ENCODE results near the gene RIPOR1. TPM values are rescaled to one million over a fixed set of nuclear protein-coding genes. Genes with fewer than 3 reads are reported as not detected.

The RIPOR1 gene
- total RNA-seq, 1 experiment from 2014 or later = 14.8 TPM

- ChIA-PET POLR2A (ENCODE audit: unreplicated experiment) (no interaction called here), CTCF (no interaction called here)
- intact Hi-C loops (cut with micrococcal nuclease) = no loop called here
- Histone ChIP-seq H3K27me3 (ENCODE audit: low read length) (no peaks in the 10 kb centered on the region), H3K4me2 (ENCODE audit: low read length) (no peak overlapping the region), H3F3A (ENCODE audit: low read length, unreplicated experiment) (no peaks in the 10 kb centered on the region), H3K9me2 (replicated peaks; ENCODE audit: low read length) (no peaks in the 10 kb centered on the region), H3K36me3 (ENCODE audit: low read depth, low read length) (peaks cover 10% of the 10 kb centered on the region), H2AFZ (ENCODE audit: low read length) (no peak overlapping the region), H3K4me1 (ENCODE audit: insufficient read depth, low read length) (peaks cover 9% of the 10 kb centered on the region; the same call in 1 of the 2 replicates), H3K9ac (ENCODE audit: low read length) (no peak overlapping the region), H3K9me3 (ENCODE audit: low read length) (no peaks in the 10 kb centered on the region), H3K27ac (ENCODE audit: low read length) (no peak overlapping the region), H4K20me1 (ENCODE audit: low read length) (no peaks in the 10 kb centered on the region), H3K4me3 (ENCODE audit: low read length) (no peak overlapping the region), H3K79me2 (ENCODE audit: low read length) (no peaks in the 10 kb centered on the region)
- DNase-seq = no peak
- no peak for TF ChIP-seq EZH2phosphoT487 (IDR thresholded peaks at IDR 0.05; ENCODE audit: borderline replicate concordance, low read length)
- TF ChIP-seq, protein P1, sequence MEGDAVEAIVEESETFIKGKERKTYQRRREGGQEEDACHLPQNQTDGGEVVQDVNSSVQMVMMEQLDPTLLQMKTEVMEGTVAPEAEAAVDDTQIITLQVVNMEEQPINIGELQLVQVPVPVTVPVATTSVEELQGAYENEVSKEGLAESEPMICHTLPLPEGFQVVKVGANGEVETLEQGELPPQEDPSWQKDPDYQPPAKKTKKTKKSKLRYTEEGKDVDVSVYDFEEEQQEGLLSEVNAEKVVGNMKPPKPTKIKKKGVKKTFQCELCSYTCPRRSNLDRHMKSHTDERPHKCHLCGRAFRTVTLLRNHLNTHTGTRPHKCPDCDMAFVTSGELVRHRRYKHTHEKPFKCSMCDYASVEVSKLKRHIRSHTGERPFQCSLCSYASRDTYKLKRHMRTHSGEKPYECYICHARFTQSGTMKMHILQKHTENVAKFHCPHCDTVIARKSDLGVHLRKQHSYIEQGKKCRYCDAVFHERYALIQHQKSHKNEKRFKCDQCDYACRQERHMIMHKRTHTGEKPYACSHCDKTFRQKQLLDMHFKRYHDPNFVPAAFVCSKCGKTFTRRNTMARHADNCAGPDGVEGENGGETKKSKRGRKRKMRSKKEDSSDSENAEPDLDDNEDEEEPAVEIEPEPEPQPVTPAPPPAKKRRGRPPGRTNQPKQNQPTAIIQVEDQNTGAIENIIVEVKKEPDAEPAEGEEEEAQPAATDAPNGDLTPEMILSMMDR (conservative IDR thresholded peaks at IDR 0.05; ENCODE audit: low read depth, low read length) = no peak
- no peak for TF ChIP-seq EZH2 (IDR thresholded peaks at IDR 0.05; ENCODE audit: low read length, unreplicated experiment)
- no TSS peak for BruUV-seq (replicated peaks)
- no peak for ATAC-seq
Observed at GRCh38 chr16:67545665-67546024, 17.0 kb downstream of the RIPOR1 start.

DNA sequence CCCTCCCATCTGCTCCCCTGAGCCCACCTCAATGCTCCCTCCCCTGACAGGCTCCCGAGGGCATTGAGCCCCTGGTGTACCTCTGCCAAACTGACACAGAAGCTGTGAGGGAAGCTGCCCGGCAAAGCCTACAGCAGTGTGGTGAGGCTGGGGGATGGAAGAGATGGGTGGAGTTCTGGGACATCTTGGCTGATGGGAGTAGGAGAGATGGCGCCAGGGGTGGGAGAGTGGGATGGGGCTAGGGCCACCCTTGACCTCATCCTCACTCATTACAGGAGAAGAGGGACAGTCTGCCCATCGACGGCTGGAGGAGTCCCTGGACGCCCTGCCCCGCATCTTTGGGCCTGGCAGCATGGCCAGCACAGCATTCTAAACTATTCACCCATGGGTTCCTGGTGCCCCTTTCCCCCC, 17.5 kb downstream of the RIPOR1 start:
- no peak overlapping the region for H3K9ac ChIP-seq (ENCODE audit: low read length)
- ATAC-seq = no peak
- peaks cover 9% of the 10 kb centered on the region; the same call in 1 of the 2 replicates for H3K4me1 ChIP-seq (ENCODE audit: insufficient read depth, low read length)
- H3K4me2 ChIP-seq (ENCODE audit: low read length) = no peak overlapping the region
- intact Hi-C loops (cut with micrococcal nuclease) = no loop called here
- H3K79me2 ChIP-seq (ENCODE audit: low read length) = no peaks in the 10 kb centered on the region
- no peaks in the 10 kb centered on the region for H3K9me2 ChIP-seq (replicated peaks; ENCODE audit: low read length)
- no peaks in the 10 kb centered on the region for H3K9me3 ChIP-seq (ENCODE audit: low read length)
- no peaks in the 10 kb centered on the region for H3K27me3 ChIP-seq (ENCODE audit: low read length)
- TSS peak; percentile 47 for BruUV-seq (replicated peaks)
- no peaks in the 10 kb centered on the region for H4K20me1 ChIP-seq (ENCODE audit: low read length)
- POLR2A ChIA-PET (ENCODE audit: unreplicated experiment) = no interaction called here
- TF ChIP-seq, protein P1 (conservative IDR thresholded peaks at IDR 0.05; ENCODE audit: low read depth, low read length) = no peak
- no peak for TF ChIP-seq EZH2phosphoT487 (IDR thresholded peaks at IDR 0.05; ENCODE audit: borderline replicate concordance, low read length)
- TF ChIP-seq EZH2 (IDR thresholded peaks at IDR 0.05; ENCODE audit: low read length, unreplicated experiment) = no peak
- H3K36me3 ChIP-seq (ENCODE audit: low read depth, low read length) = peaks cover 7% of the 10 kb centered on the region
- CTCF ChIA-PET = no interaction called here
- no peak overlapping the region for H3K27ac ChIP-seq (ENCODE audit: low read length)
- no peaks in the 10 kb centered on the region for H3F3A ChIP-seq (ENCODE audit: low read length, unreplicated experiment)
- no peak overlapping the region for H2AFZ ChIP-seq (ENCODE audit: low read length)
- H3K4me3 ChIP-seq (ENCODE audit: low read length) = no peak overlapping the region
- DNase-seq = no peak

DNA sequence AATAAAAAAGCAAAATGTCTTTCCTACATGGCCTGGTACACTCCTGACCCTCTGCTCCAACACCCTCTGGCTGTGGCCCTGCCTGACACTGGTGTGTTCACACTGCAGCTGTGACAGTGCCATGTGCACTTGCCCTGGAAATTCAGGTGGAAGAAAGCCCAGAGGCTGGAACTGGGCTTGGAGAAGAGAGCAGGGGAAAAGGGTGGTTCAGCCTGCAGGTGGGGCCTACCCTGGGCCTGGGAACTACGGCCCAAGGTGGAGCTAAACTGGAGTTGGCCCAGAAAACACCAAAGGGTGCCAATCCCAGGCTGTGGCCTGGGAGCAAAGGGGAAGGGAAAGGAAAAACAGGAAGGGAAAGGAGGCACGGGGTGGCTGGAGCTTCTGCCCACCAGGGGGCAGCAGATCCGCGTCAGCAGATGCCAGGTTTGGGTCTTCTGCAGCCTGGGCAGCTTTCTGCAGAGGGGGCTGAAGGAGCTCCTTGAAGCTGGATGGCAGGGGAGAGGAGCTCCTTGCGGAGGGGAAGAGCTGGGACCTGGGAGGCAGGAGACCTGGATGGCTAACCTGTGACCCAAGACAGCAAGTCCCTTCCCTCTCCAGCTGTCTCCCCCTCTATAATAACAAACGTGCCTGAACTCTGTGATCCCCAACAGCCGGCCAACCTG, 18.3 kb downstream of the RIPOR1 start:
- no TSS peak for BruUV-seq (replicated peaks)
- DNase-seq = peak; percentile 72
- H3K27ac ChIP-seq (ENCODE audit: low read length) = no peak overlapping the region

More for the DNA sequence above, 18.3 kb downstream of the RIPOR1 start:
- ChIA-PET CTCF (interaction anchor here (0.5 to 1.6 kb wide), 8 partner anchors 9 to 290 kb away, joined by 3 to 19 read pairs (median 4); partner anchors contain the start of gene CTCF), POLR2A (ENCODE audit: unreplicated experiment) (interaction anchor here (0.5 to 0.6 kb wide), 2 partner anchors 116 to 272 kb away, joined by 8 to 11 read pairs; partner anchors contain the start of gene HSD11B2)
- Histone ChIP-seq H3K79me2 (ENCODE audit: low read length) (no peaks in the 10 kb centered on the region), H3K9ac (ENCODE audit: low read length) (no peak overlapping the region), H3K4me3 (ENCODE audit: low read length) (no peak overlapping the region), H4K20me1 (ENCODE audit: low read length) (no peaks in the 10 kb centered on the region), H2AFZ (ENCODE audit: low read length) (no peak overlapping the region), H3K9me3 (ENCODE audit: low read length) (no peaks in the 10 kb centered on the region), H3K9me2 (replicated peaks; ENCODE audit: low read length) (no peaks in the 10 kb centered on the region), H3F3A (ENCODE audit: low read length, unreplicated experiment) (no peaks in the 10 kb centered on the region), H3K4me1 (ENCODE audit: insufficient read depth, low read length) (peaks cover under 1% of the 10 kb centered on the region; the same call in 1 of the 2 replicates), H3K4me2 (ENCODE audit: low read length) (no peak overlapping the region), H3K27me3 (ENCODE audit: low read length) (no peaks in the 10 kb centered on the region), H3K36me3 (ENCODE audit: low read depth, low read length) (peaks cover 5% of the 10 kb centered on the region)
- intact Hi-C loops (cut with micrococcal nuclease) = no loop called here
- TF ChIP-seq EZH2 (IDR thresholded peaks at IDR 0.05; ENCODE audit: low read length, unreplicated experiment) (no peak), EZH2phosphoT487 (IDR thresholded peaks at IDR 0.05; ENCODE audit: borderline replicate concordance, low read length) (no peak)
- TF ChIP-seq, protein P1 (conservative IDR thresholded peaks at IDR 0.05; ENCODE audit: low read depth, low read length) = peak; percentile 81
- peak; percentile 74 for ATAC-seq

All from PC-3 (cell line).